Embryonic facial prominence (tissue), 1 donor: ENCODE measurements around the gene RASSF8.

Experiments used
- DNase-seq: peaks from one replicate; pipeline ENCODE4 v3.0.0-alpha.2; 2016; ENCODE audit errors: extremely low spot score

Gene RASSF8

GRCh38 chr12:25992026-25992782 is 33.7 kb downstream of the RASSF8 start:
- no peak for DNase-seq

GRCh38 chr12:25993901-25994651 is 35.6 kb downstream of the RASSF8 start:
- DNase-seq = peak; percentile 45

- no peak for DNase-seq
Measured at GRCh38 chr12:25994901-25995625, 36.6 kb downstream of the RASSF8 start.

- no peak for DNase-seq
Measured at GRCh38 chr12:25995906-25996305, 37.4 kb downstream of the RASSF8 start.

GRCh38 chr12:25996677-25997076 is 38.2 kb downstream of the RASSF8 start:
- no peak for DNase-seq

GRCh38 chr12:25997201-25997963 is 38.9 kb downstream of the RASSF8 start:
- DNase-seq = peak; percentile 15

- DNase-seq = no peak
Measured at GRCh38 chr12:26000898-26001297, 42.4 kb downstream of the RASSF8 start.

- DNase-seq = no peak
Measured at GRCh38 chr12:26001530-26001929, 43.0 kb downstream of the RASSF8 start.

- no peak for DNase-seq
Measured at GRCh38 chr12:26003065-26003464, 44.6 kb downstream of the RASSF8 start.

GRCh38 chr12:26007566-26007965 is 49.1 kb downstream of the RASSF8 start:
- DNase-seq = no peak

GRCh38 chr12:26009593-26009992 is 51.1 kb downstream of the RASSF8 start:
- no peak for DNase-seq

GRCh38 chr12:26010293-26010821 is 51.9 kb downstream of the RASSF8 start:
- no peak for DNase-seq

- no peak for DNase-seq
Measured at GRCh38 chr12:26011099-26011498, 52.6 kb downstream of the RASSF8 start.

- DNase-seq = no peak
Measured at GRCh38 chr12:26014085-26014484, 55.6 kb downstream of the RASSF8 start.

GRCh38 chr12:26016516-26016915 is 58.0 kb downstream of the RASSF8 start:
- no peak for DNase-seq

- no peak for DNase-seq
Measured at GRCh38 chr12:26017484-26018211, 59.2 kb downstream of the RASSF8 start.

GRCh38 chr12:26018926-26019325 is 60.4 kb downstream of the RASSF8 start:
- DNase-seq = no peak

GRCh38 chr12:26021534-26021933 is 63.1 kb downstream of the RASSF8 start:
- DNase-seq = no peak

- DNase-seq = no peak
Measured at GRCh38 chr12:26022043-26022442, 63.6 kb downstream of the RASSF8 start.

- DNase-seq = no peak
Measured at GRCh38 chr12:26026713-26027112, 68.2 kb downstream of the RASSF8 start.

GRCh38 chr12:26027401-26027800 is 68.9 kb downstream of the RASSF8 start:
- no peak for DNase-seq
